ENCODE results near the gene GFRA1.

DNA sequence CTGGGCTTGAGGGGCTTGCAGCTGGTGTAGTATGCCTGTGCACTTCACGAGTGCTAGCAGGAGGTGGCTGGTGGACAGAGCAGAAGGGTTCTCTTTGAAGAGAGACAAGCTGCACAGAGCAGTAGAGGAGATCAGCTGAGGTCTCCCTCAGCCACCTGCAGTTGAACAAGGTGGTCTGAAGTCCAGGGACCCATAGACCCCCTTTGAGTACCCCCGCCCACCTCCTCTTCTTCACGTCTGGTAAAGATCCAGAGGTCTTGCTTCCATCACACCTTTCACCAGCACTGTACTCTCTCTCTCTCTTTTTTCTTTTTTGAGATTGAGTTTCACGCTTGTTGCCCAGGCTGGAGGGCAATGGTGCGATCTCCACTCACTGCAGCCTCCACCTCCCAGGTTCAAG is 157.2 kb downstream of the GFRA1 start:
- no peak for TF ChIP-seq EZH2phosphoT487 (IDR thresholded peaks at IDR 0.05; ENCODE audit: borderline replicate concordance, low read depth, low read length)
- TF ChIP-seq, protein P1, sequence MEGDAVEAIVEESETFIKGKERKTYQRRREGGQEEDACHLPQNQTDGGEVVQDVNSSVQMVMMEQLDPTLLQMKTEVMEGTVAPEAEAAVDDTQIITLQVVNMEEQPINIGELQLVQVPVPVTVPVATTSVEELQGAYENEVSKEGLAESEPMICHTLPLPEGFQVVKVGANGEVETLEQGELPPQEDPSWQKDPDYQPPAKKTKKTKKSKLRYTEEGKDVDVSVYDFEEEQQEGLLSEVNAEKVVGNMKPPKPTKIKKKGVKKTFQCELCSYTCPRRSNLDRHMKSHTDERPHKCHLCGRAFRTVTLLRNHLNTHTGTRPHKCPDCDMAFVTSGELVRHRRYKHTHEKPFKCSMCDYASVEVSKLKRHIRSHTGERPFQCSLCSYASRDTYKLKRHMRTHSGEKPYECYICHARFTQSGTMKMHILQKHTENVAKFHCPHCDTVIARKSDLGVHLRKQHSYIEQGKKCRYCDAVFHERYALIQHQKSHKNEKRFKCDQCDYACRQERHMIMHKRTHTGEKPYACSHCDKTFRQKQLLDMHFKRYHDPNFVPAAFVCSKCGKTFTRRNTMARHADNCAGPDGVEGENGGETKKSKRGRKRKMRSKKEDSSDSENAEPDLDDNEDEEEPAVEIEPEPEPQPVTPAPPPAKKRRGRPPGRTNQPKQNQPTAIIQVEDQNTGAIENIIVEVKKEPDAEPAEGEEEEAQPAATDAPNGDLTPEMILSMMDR (conservative IDR thresholded peaks at IDR 0.05; ENCODE audit: low read length): no peak
